GM23338 (cell line): ENCODE results near the gene SPATA20. TPM values are rescaled to one million over a fixed set of nuclear protein-coding genes. Genes with fewer than 3 reads are reported as not detected.

ENCODE experiments used
- ATAC-seq: fragments of 200-7000 bp; cut with Tn5 transposase; 3 replicates; pipeline ENCODE4 v1.9.1; 2020
- DNase-seq: peaks from one replicate; pipeline ENCODE4 v3.0.0-alpha.2; 2015; ENCODE audit warnings: low spot score
- H2AFZ ChIP-seq: fragments of 200-600 bp; sonication (generic); 2 replicates; pipeline ENCODE4 v1.8.0; 2016; ENCODE audit warnings: antibody characterized with exemption, mild to moderate bottlenecking, moderate library complexity
- H3F3A ChIP-seq: fragments of 200-600 bp; sonication (generic); replicated peaks from 2 replicates; pipeline ENCODE4 v1.8.0; 2017; ENCODE audit warnings: antibody characterized with exemption, mixed run types, low read depth
- H3K27ac ChIP-seq: fragments of 200-600 bp; sonication (generic); 2 replicates; pipeline ENCODE4 v1.6.1; 2016; ENCODE audit warnings: low read depth
- H3K27me3 ChIP-seq: fragments of 200-600 bp; sonication (generic); 2 replicates; pipeline ENCODE4 v1.8.0; 2016; ENCODE audit warnings: mild to moderate bottlenecking, mixed run types, moderate library complexity; ENCODE audit not compliant: insufficient read depth
- H3K36me3 ChIP-seq: fragments of 200-600 bp; sonication (generic); 2 replicates; pipeline ENCODE4 v1.8.0; 2016; ENCODE audit warnings: mild to moderate bottlenecking; ENCODE audit not compliant: insufficient read depth
- H3K4me1 ChIP-seq: fragments of 200-600 bp; sonication (generic); 2 replicates; pipeline ENCODE4 v1.8.0; 2016; ENCODE audit warnings: mild to moderate bottlenecking, moderate library complexity; ENCODE audit not compliant: insufficient read depth
- H3K4me2 ChIP-seq: fragments of 200-600 bp; sonication (generic); 2 replicates; pipeline ENCODE4 v1.7.1; 2017; ENCODE audit warnings: mixed run types
- H3K4me3 ChIP-seq: fragments of 200-600 bp; sonication (generic); 2 replicates; pipeline ENCODE4 v1.6.1; 2016; ENCODE audit warnings: mixed run types
- H3K79me2 ChIP-seq: fragments of 200-600 bp; sonication (generic); replicated peaks from 2 replicates; pipeline ENCODE4 v1.8.0; 2017; ENCODE audit warnings: mild to moderate bottlenecking; ENCODE audit not compliant: insufficient read depth
- H3K9me2 ChIP-seq: fragments of 200-600 bp; sonication (generic); 2 replicates; pipeline ENCODE4 v1.8.0; 2017; ENCODE audit not compliant: insufficient read depth
- H4K20me1 ChIP-seq: fragments of 200-600 bp; sonication (generic); replicated peaks from 2 replicates; pipeline ENCODE4 v1.8.0; 2017; ENCODE audit warnings: mild to moderate bottlenecking; ENCODE audit not compliant: insufficient read depth
- H3K27ac Mint-ChIP-seq: 2 replicates; pipeline ENCODE4 v1.8.0; 2020; ENCODE audit warnings: inconsistent platforms, mild to moderate bottlenecking, moderate library complexity, mixed read lengths
- H3K27me3 Mint-ChIP-seq: 3 replicates; pipeline ENCODE4 v1.8.0; 2022; ENCODE audit warnings: low read depth, mild to moderate bottlenecking, moderate library complexity, mixed read lengths, inconsistent platforms; ENCODE audit not compliant: insufficient read depth, poor library complexity
- H3K36me3 Mint-ChIP-seq: 3 replicates; pipeline ENCODE4 v1.8.0; 2021; ENCODE audit warnings: low read depth, mild to moderate bottlenecking, inconsistent platforms, moderate library complexity, mixed read lengths
- H3K4me1 Mint-ChIP-seq: 3 replicates; pipeline ENCODE4 v1.8.0; 2020; ENCODE audit warnings: mild to moderate bottlenecking, inconsistent platforms, mixed read lengths
- H3K4me3 Mint-ChIP-seq: 3 replicates; pipeline ENCODE4 v1.8.0; 2021; ENCODE audit warnings: moderate library complexity, mild to moderate bottlenecking, inconsistent platforms, mixed read lengths
- H3K9me3 Mint-ChIP-seq: 3 replicates; pipeline ENCODE4 v1.8.0; 2020; ENCODE audit warnings: moderate library complexity, mild to moderate bottlenecking, inconsistent platforms, mixed read lengths
- CREB1 ChIP-seq: fragments of 250-450 bp; sonication (Bioruptor Pico); IDR thresholded peaks from 2 replicates; pipeline ENCODE4 v1.5.0; 2020; ENCODE audit warnings: low read depth, mild to moderate bottlenecking, moderate library complexity
- CTCF ChIP-seq, 2 experiments: fragments of 200-600 bp in 1 of 2; sonication (generic) in 1 of 2; conservative IDR thresholded peaks; 2 replicates each; pipeline versions ENCODE4 v1.5.1 to v1.6.1; 2016 to 2017; ENCODE audit warnings: antibody characterized with exemption in 2 of 2, low read depth in 2 of 2, mild to moderate bottlenecking in 2 of 2, moderate library complexity in 1 of 2
- EZH2 ChIP-seq: fragments of 200-600 bp; sonication (generic); IDR thresholded peaks from one replicate; pipeline ENCODE4 v1.8.0; 2017; ENCODE audit warnings: antibody characterized with exemption, mild to moderate bottlenecking, low read depth; ENCODE audit not compliant: unreplicated experiment
- EZH2phosphoT487 ChIP-seq: fragments of 200-600 bp; sonication (generic); IDR thresholded peaks from one replicate; pipeline ENCODE4 v1.8.1; 2018; ENCODE audit warnings: antibody characterized with exemption; ENCODE audit not compliant: unreplicated experiment
- JUNB ChIP-seq: IDR thresholded peaks from one replicate; pipeline ENCODE4 v1.6.1; 2016; ENCODE audit warnings: antibody characterized with exemption; ENCODE audit not compliant: unreplicated experiment
- NANOG ChIP-seq: IDR thresholded peaks from 2 replicates; pipeline ENCODE4 v1.6.1; 2016; ENCODE audit warnings: antibody characterized with exemption, borderline replicate concordance
- POLR2AphosphoS5 ChIP-seq: IDR thresholded peaks from 2 replicates; pipeline ENCODE4 v1.6.1; 2016; ENCODE audit warnings: antibody characterized with exemption, low read depth
- STAT1 ChIP-seq: IDR thresholded peaks from one replicate; pipeline ENCODE4 v1.6.1; 2016; ENCODE audit warnings: antibody characterized with exemption; ENCODE audit not compliant: unreplicated experiment
- ZNF114 ChIP-seq: fragments of 250-450 bp; sonication (Bioruptor Pico); IDR thresholded peaks from 2 replicates; pipeline ENCODE4 v1.5.0; 2020; ENCODE audit warnings: mild to moderate bottlenecking, moderate library complexity
- ZNF331 ChIP-seq: fragments of 250-450 bp; sonication (Bioruptor Pico); IDR thresholded peaks from 2 replicates; pipeline ENCODE4 v1.5.0; 2020; ENCODE audit warnings: low read depth, mild to moderate bottlenecking, moderate library complexity
- ZNF462 ChIP-seq: fragments of 250-450 bp; sonication (Bioruptor Pico); IDR thresholded peaks from 2 replicates; pipeline ENCODE4 v1.5.0; 2020; ENCODE audit warnings: mild to moderate bottlenecking, moderate library complexity
- polyA plus RNA-seq: library from polyadenylated mRNA; unstranded; fragments of >200 nt; fragmentation: Nextera tagmentation; extraction: Ambion mirVana; gene quantifications from 2 replicates; pipeline ENCODE4 v1.2.1, GENCODE V29; 2016
- total RNA-seq: library from RNA; depleted of rRNA; stranded (reverse); fragments of >200 nt; shearing (Covaris generic); gene quantifications from 2 replicates; pipeline ENCODE4 v1.2.3, GENCODE V29; 2014
- TF ChIP-seq, protein P1 (sequence below): IDR thresholded peaks from one replicate; pipeline ENCODE4 v1.6.1; 2018; ENCODE audit warnings: antibody characterized with exemption; ENCODE audit not compliant: unreplicated experiment
- TF ChIP-seq, protein P2 (sequence below): IDR thresholded peaks from 2 replicates; pipeline ENCODE4 v1.6.1; 2016; ENCODE audit warnings: antibody characterized with exemption

The SPATA20 gene
- total and polyA plus RNA-seq, 2 experiments from 2014 or later: 13.8 to 32.7 TPM

- no peaks in the 10 kb centered on the region for H4K20me1 ChIP-seq
- H3K4me3 Mint-ChIP-seq: no peak overlapping the region
- H3K9me3 Mint-ChIP-seq: no peaks in the 10 kb centered on the region; the same call in 2 of the 3 replicates
- peaks cover 16% of the 10 kb centered on the region for H3K4me1 Mint-ChIP-seq
- no peaks in the 10 kb centered on the region for H3K4me1 ChIP-seq
- ATAC-seq (no peak), DNase-seq (no peak)
- no peaks in the 10 kb centered on the region for H3K36me3 Mint-ChIP-seq
- no peaks in the 10 kb centered on the region for H3F3A ChIP-seq
- TF ChIP-seq, protein P1, sequence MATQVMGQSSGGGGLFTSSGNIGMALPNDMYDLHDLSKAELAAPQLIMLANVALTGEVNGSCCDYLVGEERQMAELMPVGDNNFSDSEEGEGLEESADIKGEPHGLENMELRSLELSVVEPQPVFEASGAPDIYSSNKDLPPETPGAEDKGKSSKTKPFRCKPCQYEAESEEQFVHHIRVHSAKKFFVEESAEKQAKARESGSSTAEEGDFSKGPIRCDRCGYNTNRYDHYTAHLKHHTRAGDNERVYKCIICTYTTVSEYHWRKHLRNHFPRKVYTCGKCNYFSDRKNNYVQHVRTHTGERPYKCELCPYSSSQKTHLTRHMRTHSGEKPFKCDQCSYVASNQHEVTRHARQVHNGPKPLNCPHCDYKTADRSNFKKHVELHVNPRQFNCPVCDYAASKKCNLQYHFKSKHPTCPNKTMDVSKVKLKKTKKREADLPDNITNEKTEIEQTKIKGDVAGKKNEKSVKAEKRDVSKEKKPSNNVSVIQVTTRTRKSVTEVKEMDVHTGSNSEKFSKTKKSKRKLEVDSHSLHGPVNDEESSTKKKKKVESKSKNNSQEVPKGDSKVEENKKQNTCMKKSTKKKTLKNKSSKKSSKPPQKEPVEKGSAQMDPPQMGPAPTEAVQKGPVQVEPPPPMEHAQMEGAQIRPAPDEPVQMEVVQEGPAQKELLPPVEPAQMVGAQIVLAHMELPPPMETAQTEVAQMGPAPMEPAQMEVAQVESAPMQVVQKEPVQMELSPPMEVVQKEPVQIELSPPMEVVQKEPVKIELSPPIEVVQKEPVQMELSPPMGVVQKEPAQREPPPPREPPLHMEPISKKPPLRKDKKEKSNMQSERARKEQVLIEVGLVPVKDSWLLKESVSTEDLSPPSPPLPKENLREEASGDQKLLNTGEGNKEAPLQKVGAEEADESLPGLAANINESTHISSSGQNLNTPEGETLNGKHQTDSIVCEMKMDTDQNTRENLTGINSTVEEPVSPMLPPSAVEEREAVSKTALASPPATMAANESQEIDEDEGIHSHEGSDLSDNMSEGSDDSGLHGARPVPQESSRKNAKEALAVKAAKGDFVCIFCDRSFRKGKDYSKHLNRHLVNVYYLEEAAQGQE: no peak
- TF ChIP-seq EZH2phosphoT487 (no peak), CREB1 (CRISPR knock-in tag) (no peak), ZNF114 (CRISPR knock-in tag) (no peak), POLR2AphosphoS5 (no peak), JUNB (no peak), NANOG (no peak), CTCF (conservative IDR thresholded peaks at IDR 0.05; ENCODE audit: low read depth in 2 of 2) (no peak), EZH2 (no peak), STAT1 (no peak), ZNF331 (CRISPR knock-in tag) (no peak), ZNF462 (no peak)
- TF ChIP-seq, protein P2, sequence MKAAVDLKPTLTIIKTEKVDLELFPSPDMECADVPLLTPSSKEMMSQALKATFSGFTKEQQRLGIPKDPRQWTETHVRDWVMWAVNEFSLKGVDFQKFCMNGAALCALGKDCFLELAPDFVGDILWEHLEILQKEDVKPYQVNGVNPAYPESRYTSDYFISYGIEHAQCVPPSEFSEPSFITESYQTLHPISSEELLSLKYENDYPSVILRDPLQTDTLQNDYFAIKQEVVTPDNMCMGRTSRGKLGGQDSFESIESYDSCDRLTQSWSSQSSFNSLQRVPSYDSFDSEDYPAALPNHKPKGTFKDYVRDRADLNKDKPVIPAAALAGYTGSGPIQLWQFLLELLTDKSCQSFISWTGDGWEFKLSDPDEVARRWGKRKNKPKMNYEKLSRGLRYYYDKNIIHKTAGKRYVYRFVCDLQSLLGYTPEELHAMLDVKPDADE: no peak
- H3K27ac Mint-ChIP-seq: no peak overlapping the region
- H3K4me3 ChIP-seq: no peak overlapping the region
- H3K27ac ChIP-seq: no peak overlapping the region
- peaks cover 13% of the 10 kb centered on the region for H3K27me3 Mint-ChIP-seq
- no peaks in the 10 kb centered on the region for H3K27me3 ChIP-seq
- H3K36me3 ChIP-seq: no peaks in the 10 kb centered on the region
- H2AFZ ChIP-seq: no peak overlapping the region
- H3K9me2 ChIP-seq: no peaks in the 10 kb centered on the region
- no peaks in the 10 kb centered on the region for H3K79me2 ChIP-seq
- no peak overlapping the region for H3K4me2 ChIP-seq
Measured at GRCh38 chr17:50599606-50600005, 52.6 kb downstream of the SPATA20 start.
